Measurements from ENCODE around the gene MTX1.
"Not testable (repeated sequence)": the region's sequence is repeated elsewhere in the genome, so short reads cannot be mapped to it uniquely, and the experiment has no call there.

DNA sequence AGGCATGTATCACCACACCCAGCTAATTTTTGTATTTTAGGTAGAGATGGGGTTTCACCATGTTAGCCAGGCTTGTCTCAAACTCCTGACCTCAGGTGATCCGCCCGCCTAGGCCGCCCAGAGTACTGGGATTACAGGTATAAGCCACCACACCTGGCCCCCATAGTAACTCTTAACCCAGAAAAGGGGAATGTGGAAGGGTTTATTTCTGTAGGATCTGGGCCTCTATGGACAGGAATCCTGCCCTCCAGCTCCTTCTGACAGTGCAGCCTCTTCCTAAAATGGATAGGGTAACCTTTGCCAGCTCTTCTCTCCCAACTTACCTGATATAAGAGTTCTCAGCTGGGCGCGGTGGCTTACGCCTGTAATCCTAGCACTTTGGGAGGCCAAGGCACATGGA lies 45.9 kb upstream of the MTX1 start:
- TF ChIP-seq, protein P1, sequence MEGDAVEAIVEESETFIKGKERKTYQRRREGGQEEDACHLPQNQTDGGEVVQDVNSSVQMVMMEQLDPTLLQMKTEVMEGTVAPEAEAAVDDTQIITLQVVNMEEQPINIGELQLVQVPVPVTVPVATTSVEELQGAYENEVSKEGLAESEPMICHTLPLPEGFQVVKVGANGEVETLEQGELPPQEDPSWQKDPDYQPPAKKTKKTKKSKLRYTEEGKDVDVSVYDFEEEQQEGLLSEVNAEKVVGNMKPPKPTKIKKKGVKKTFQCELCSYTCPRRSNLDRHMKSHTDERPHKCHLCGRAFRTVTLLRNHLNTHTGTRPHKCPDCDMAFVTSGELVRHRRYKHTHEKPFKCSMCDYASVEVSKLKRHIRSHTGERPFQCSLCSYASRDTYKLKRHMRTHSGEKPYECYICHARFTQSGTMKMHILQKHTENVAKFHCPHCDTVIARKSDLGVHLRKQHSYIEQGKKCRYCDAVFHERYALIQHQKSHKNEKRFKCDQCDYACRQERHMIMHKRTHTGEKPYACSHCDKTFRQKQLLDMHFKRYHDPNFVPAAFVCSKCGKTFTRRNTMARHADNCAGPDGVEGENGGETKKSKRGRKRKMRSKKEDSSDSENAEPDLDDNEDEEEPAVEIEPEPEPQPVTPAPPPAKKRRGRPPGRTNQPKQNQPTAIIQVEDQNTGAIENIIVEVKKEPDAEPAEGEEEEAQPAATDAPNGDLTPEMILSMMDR (conservative IDR thresholded peaks at IDR 0.05), result not testable (repeated sequence)
- not testable (repeated sequence) for TF ChIP-seq ZFX (IDR thresholded peaks at IDR 0.05)

All from C4-2B (cell line).